ENCODE data around the gene NRXN3. TPM values are rescaled to one million over a fixed set of nuclear protein-coding genes. Genes with fewer than 3 reads are reported as not detected.

The NRXN3 gene
- total RNA-seq = 1 to 10 TPM; 1.0 to 2.5 (median 1.6) TPM
- polyA plus RNA-seq = 1 to 10 TPM in 1 of 2 donors, under 1 TPM in 1; 0.53 to 1.5 TPM

DNA sequence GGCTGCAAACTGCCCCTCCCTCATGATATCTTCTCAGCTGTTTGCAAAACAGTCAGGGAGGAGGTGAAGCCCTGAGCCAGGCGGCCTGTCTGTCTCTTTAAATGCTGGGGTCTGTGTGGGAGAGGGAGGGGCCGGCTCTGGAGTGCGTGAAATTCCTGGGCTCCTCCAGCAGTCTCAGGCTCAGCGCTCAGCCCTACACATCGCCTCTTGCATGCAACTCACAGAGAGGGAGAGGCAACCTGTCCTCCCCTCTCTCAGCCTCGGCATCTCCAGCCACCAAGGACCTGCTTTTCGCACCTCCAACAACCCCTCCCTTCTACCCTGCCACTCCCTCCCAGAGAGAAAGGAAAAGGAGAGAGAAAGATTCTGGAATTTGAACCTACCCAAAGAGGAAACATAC is at the start of gene NRXN3:
TSS of gene NRXN3 (plus strand) at position 171 of the 400 bp plus-strand sequence. CDS start 72,721 bp downstream, outside the sequence.
- intact Hi-C loops (cut with DNase I) = no loop called here
- no peak for DNase-seq
- 0 to 3% methylated on average over 7 of the region's 7 CpGs for WGBS, 2 donors
- TF ChIP-seq, protein P1, sequence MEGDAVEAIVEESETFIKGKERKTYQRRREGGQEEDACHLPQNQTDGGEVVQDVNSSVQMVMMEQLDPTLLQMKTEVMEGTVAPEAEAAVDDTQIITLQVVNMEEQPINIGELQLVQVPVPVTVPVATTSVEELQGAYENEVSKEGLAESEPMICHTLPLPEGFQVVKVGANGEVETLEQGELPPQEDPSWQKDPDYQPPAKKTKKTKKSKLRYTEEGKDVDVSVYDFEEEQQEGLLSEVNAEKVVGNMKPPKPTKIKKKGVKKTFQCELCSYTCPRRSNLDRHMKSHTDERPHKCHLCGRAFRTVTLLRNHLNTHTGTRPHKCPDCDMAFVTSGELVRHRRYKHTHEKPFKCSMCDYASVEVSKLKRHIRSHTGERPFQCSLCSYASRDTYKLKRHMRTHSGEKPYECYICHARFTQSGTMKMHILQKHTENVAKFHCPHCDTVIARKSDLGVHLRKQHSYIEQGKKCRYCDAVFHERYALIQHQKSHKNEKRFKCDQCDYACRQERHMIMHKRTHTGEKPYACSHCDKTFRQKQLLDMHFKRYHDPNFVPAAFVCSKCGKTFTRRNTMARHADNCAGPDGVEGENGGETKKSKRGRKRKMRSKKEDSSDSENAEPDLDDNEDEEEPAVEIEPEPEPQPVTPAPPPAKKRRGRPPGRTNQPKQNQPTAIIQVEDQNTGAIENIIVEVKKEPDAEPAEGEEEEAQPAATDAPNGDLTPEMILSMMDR (IDR thresholded peaks at IDR 0.05) = no peak
- peak in 1 of 4 donors; percentile 48 for ATAC-seq
- peaks cover 0 to 12% (median 0%) of the 10 kb centered on the region in 4 donors for H3K27me3 ChIP-seq
- H3K36me3 ChIP-seq = no peaks in the 10 kb centered on the region
- H3K27ac ChIP-seq = no peak within 1 kb of the TSS
- no peaks in the 10 kb centered on the region for H3K9me3 ChIP-seq
- H3K4me3 ChIP-seq = no peak within 1 kb of the TSS
- no peak for FAIRE-seq
- no peaks in the 10 kb centered on the region for H3K4me1 ChIP-seq

DNA sequence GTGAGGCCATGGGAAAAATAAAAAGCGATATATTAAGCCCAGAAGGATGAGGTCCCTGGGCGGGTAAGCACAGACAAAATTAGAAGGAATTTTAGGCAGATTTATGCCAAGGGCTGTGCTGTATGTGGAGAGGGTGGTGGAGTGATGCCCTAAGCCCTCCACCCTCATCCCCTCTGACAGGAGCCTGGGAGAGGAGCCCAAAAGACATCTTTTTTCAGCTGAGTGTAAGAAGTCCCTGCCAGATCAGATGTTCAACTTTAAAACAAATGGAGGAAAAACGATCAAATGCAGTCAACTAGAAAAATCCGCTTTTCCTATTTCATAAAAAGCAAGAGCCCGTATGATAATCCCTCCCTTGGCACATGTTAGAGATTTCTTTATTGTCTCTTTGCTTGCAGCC is 47.7 kb upstream of the NRXN3 start:
- H3K9me3 ChIP-seq = no peaks in the 10 kb centered on the region
- intact Hi-C loops (cut with DNase I) = no loop called here
- H3K27me3 ChIP-seq = no peaks in the 10 kb centered on the region
- DNase-seq (no peak), FAIRE-seq (no peak), ATAC-seq (no peak)
- no peak overlapping the region for H3K27ac ChIP-seq
- no peaks in the 10 kb centered on the region for H3K36me3 ChIP-seq
- TF ChIP-seq, protein P1 (IDR thresholded peaks at IDR 0.05) = no peak
- H3K4me1 ChIP-seq = no peaks in the 10 kb centered on the region
- WGBS, 2 donors = 59 to 69% methylated on average over 5 of the region's 5 CpGs
- H3K4me3 ChIP-seq = no peak overlapping the region

DNA sequence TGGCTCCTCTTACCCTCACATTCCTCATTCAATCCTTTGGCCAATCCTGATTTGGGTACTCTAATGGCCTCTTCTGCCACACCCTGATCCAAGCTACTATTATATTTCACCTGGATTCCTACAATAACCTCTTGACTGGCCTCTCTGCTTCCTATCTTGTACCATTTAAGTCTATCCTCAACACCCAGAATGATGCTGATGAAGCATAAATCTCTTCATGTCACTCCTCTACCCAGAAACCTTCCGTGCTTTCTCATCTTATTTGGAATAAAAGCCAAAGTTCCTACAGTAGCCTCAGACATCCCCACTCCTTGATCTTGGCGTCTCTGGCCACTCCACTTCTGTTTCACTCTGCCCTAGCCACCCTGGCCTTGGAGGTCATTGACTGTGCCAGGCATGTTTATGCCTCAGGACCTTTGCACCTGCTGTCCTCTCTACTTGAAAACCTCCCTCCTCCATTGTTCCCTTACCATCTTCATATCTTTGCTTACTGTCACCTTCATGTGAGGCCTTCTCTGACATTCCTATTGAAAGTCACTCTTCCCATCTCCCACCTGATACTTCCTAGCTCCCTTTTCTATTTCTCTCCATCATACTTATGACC is 46.4 kb upstream of the NRXN3 start:
- no peaks in the 10 kb centered on the region for H3K9me3 ChIP-seq
- 46 to 70% methylated on average over 2 of the region's 2 CpGs for WGBS, 2 donors
- no peaks in the 10 kb centered on the region for H3K27me3 ChIP-seq
- no peak for FAIRE-seq
- H3K27ac ChIP-seq = no peak overlapping the region
- no peak overlapping the region for H3K4me3 ChIP-seq
- intact Hi-C loops (cut with DNase I) = no loop called here
- no peaks in the 10 kb centered on the region for H3K4me1 ChIP-seq
- no peak for ATAC-seq
- TF ChIP-seq, protein P1 (IDR thresholded peaks at IDR 0.05) = no peak
- no peak for DNase-seq
- H3K36me3 ChIP-seq = no peaks in the 10 kb centered on the region

GRCh38 chr14:78127961-78128360 is 42.2 kb upstream of the NRXN3 start:
- 72 to 81% methylated on average over 9 of the region's 9 CpGs for WGBS, 2 donors
- DNase-seq (no peak), FAIRE-seq (no peak), ATAC-seq (no peak)
- no peaks in the 10 kb centered on the region for H3K27me3 ChIP-seq
- H3K4me3 ChIP-seq = no peak overlapping the region
- H3K4me1 ChIP-seq = no peaks in the 10 kb centered on the region
- intact Hi-C loops (cut with DNase I) = no loop called here
- no peak overlapping the region for H3K27ac ChIP-seq
- no peaks in the 10 kb centered on the region for H3K9me3 ChIP-seq
- no peaks in the 10 kb centered on the region for H3K36me3 ChIP-seq
- TF ChIP-seq, protein P1 (IDR thresholded peaks at IDR 0.05) = no peak

DNA sequence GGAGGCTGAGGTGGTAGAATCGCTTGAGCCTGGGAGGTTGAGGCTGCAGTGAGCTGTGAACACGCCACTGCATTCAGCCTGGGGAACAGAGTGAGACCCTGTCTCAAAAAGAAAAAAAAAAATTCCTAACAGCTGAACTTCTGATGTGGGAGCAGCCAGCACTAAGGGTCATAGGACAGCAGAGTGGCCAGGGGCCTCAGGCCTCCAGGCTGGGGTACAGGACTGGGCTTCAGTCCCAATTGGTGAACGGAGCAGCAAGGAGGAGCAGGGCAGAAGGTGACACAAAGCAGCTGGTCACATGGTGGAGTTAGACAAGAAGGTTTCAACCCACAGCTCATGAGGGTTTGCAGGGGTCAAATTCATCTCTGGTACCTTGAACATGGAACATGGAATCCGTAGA is 40.8 kb upstream of the NRXN3 start:
- Histone ChIP-seq H3K4me3 (no peak overlapping the region), H3K4me1 (no peaks in the 10 kb centered on the region), H3K27ac (no peak overlapping the region), H3K36me3 (no peaks in the 10 kb centered on the region), H3K9me3 (no peaks in the 10 kb centered on the region), H3K27me3 (no peaks in the 10 kb centered on the region)
- no peak for ATAC-seq
- FAIRE-seq = no peak
- intact Hi-C loops (cut with DNase I) = no loop called here
- TF ChIP-seq, protein P1 (IDR thresholded peaks at IDR 0.05) = no peak
- DNase-seq = no peak
- 64 to 87% methylated on average over 4 of the region's 4 CpGs for WGBS, 2 donors

Data from pancreas (tissue), 10 donors.